HG03469 (cell line): ENCODE results near the gene KRT35.

Source experiments
- ATAC-seq: cut with Tn5 transposase; IDR thresholded peaks from one replicate; pipeline ENCODE4 v1.9.1; 2021; ENCODE audit warnings: mild to moderate bottlenecking, moderate library complexity, moderate number of reproducible peaks; ENCODE audit not compliant: unreplicated experiment

Gene KRT35

GRCh38 chr17:41512546-41513167, 31.7 kb upstream of the KRT35 start:
- no peak for ATAC-seq

GRCh38 chr17:41511716-41512115, 30.8 kb upstream of the KRT35 start:
- no peak for ATAC-seq

- ATAC-seq = no peak
Measured at GRCh38 chr17:41511116-41511515, 30.2 kb upstream of the KRT35 start.

- ATAC-seq = no peak
Measured at GRCh38 chr17:41510251-41511065, 29.5 kb upstream of the KRT35 start.

GRCh38 chr17:41507315-41507880, 26.4 kb upstream of the KRT35 start:
- ATAC-seq = no peak

- ATAC-seq = no peak
Measured at GRCh38 chr17:41505809-41506767, 25.1 kb upstream of the KRT35 start.

- no peak for ATAC-seq
Measured at GRCh38 chr17:41505007-41505808, 24.3 kb upstream of the KRT35 start, which contains the start of gene KRT13. KRT13 (minus strand) TSS chr17:41505612; CDS start chr17:41505550, 62 bp downstream.

GRCh38 chr17:41504246-41504977, 23.5 kb upstream of the KRT35 start:
- no peak for ATAC-seq

GRCh38 chr17:41503202-41503601, 22.3 kb upstream of the KRT35 start:
- no peak for ATAC-seq

GRCh38 chr17:41500131-41500911, 19.4 kb upstream of the KRT35 start:
- ATAC-seq = no peak

GRCh38 chr17:41499714-41500113, 18.8 kb upstream of the KRT35 start:
- no peak for ATAC-seq

GRCh38 chr17:41498276-41498675, 17.3 kb upstream of the KRT35 start:
- no peak for ATAC-seq

- ATAC-seq = no peak
Measured at GRCh38 chr17:41496803-41497484, 16.0 kb upstream of the KRT35 start.

- no peak for ATAC-seq
Measured at GRCh38 chr17:41494524-41494923, 13.6 kb upstream of the KRT35 start.

- no peak for ATAC-seq
Measured at GRCh38 chr17:41492771-41493170, 11.8 kb upstream of the KRT35 start.

GRCh38 chr17:41492351-41492750, 11.4 kb upstream of the KRT35 start:
- ATAC-seq = no peak

- no peak for ATAC-seq
Measured at GRCh38 chr17:41491476-41491875, 10.5 kb upstream of the KRT35 start.
